Mesendoderm (in vitro differentiated cells): Measurements from ENCODE around the gene FARSA.

Experiments
- DNase-seq: peaks from one replicate; pipeline ENCODE4 v3.0.0; 2013
- H2AK5ac ChIP-seq: 2 replicates; pipeline ENCODE4 v1.6.1; 2013; ENCODE audit warnings: low read length, inconsistent platforms
- H2BK120ac ChIP-seq: 2 replicates; pipeline ENCODE4 v1.6.1; 2013; ENCODE audit warnings: low read depth, mild to moderate bottlenecking, low read length, moderate library complexity, mixed read lengths
- H2BK15ac ChIP-seq: replicated peaks from 2 replicates; pipeline ENCODE4 v1.6.1; 2013; ENCODE audit warnings: low read depth, mild to moderate bottlenecking, moderate library complexity
- H2BK5ac ChIP-seq: 2 replicates; pipeline ENCODE4 v1.6.1; 2013; ENCODE audit warnings: low read length, inconsistent platforms
- H3K18ac ChIP-seq: 2 replicates; pipeline ENCODE4 v1.6.1; 2013; ENCODE audit warnings: mild to moderate bottlenecking, low read length, mixed read lengths
- H3K23ac ChIP-seq: one replicate; pipeline ENCODE4 v1.6.1; 2013; ENCODE audit warnings: low read length
- H3K27ac ChIP-seq: 2 replicates; pipeline ENCODE4 v1.5.1; 2013; ENCODE audit warnings: low read depth, mild to moderate bottlenecking, inconsistent platforms, low read length, moderate library complexity
- H3K27me3 ChIP-seq: 2 replicates; pipeline ENCODE4 v1.6.1; 2013; ENCODE audit warnings: low read length, control low read depth, mild to moderate bottlenecking, inconsistent platforms; ENCODE audit not compliant: insufficient read depth, poor library complexity
- H3K36me3 ChIP-seq: 2 replicates; pipeline ENCODE4 v1.6.1; 2013; ENCODE audit warnings: low read length, inconsistent platforms; ENCODE audit not compliant: control insufficient read depth, insufficient read depth
- H3K4ac ChIP-seq: one replicate; pipeline ENCODE4 v1.6.1; 2013; ENCODE audit warnings: low read depth, mild to moderate bottlenecking, low read length, moderate library complexity
- H3K4me1 ChIP-seq: 2 replicates; pipeline ENCODE4 v1.6.1; 2013; ENCODE audit warnings: low read depth, low read length, inconsistent platforms; ENCODE audit not compliant: control insufficient read depth
- H3K4me2 ChIP-seq: 2 replicates; pipeline ENCODE4 v1.6.1; 2013; ENCODE audit warnings: low read length
- H3K4me3 ChIP-seq: 2 replicates; pipeline ENCODE4 v1.5.1; 2013; ENCODE audit warnings: mild to moderate bottlenecking, low read length
- H3K56ac ChIP-seq: one replicate; pipeline ENCODE4 v1.6.1; 2013; ENCODE audit warnings: low read length
- H3K79me1 ChIP-seq: 2 replicates; pipeline ENCODE4 v1.6.1; 2013; ENCODE audit warnings: low read length, inconsistent platforms
- H3K79me2 ChIP-seq: 2 replicates; pipeline ENCODE4 v1.6.1; 2013; ENCODE audit warnings: mild to moderate bottlenecking, low read length; ENCODE audit not compliant: control insufficient read depth, insufficient read depth
- H3K9ac ChIP-seq: 2 replicates; pipeline ENCODE4 v1.6.1; 2013; ENCODE audit warnings: low read length, inconsistent platforms
- H4K5ac ChIP-seq: one replicate; pipeline ENCODE4 v1.6.1; 2013; ENCODE audit warnings: low read length
- H4K8ac ChIP-seq: one replicate; pipeline ENCODE4 v1.6.1; 2013; ENCODE audit warnings: low read depth, mild to moderate bottlenecking, control low read depth, low read length, moderate library complexity
- WGBS: extraction: QIAGEN DNeasy Blood & Tissue Kit; methylation state at CpG from one replicate; pipeline ENCODE4 v1.1.7; 2013; ENCODE audit warnings: low lambda C conversion rate, missing lambda C conversion rate; ENCODE audit not compliant: insufficient coverage; ENCODE audit errors: extremely low coverage; 5-methylcytosine and 5-hydroxymethylcytosine counted together

The FARSA gene

DNA sequence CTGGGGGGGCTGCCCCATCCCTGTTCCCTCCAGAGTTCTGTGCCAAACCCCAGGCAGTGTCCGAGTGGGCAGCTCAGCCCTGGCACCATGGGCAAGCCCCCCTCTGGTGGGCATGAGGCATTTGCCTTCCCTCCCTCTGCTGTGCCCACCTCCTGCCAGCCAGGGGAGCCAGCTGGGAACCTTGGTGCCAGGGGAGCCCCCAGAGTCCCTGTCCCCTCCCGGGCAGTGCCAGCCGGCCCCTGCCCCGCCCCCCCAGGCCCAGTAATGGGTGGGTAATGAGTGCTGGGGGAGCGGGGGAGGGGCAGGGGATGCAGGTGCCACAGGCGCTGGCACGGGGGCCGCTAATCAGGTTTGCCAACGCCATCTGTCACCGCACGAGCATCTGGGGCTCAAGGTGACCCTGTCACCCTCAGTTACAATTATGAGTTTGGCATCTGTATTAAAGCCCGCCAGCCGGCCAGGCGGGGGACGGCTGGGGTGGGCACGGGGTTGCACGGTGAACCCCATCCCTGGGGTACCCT, 41.8 kb upstream of the FARSA start:
- Histone ChIP-seq H3K4me3 (no peak overlapping the region), H4K8ac (no peak overlapping the region), H2BK120ac (no peak overlapping the region), H4K5ac (no peak overlapping the region), H3K4me1 (no peaks in the 10 kb centered on the region), H3K9ac (no peak overlapping the region), H2AK5ac (no peak overlapping the region), H3K18ac (no peak overlapping the region), H3K4me2 (no peak overlapping the region), H2BK15ac (no peak overlapping the region), H3K56ac (no peak overlapping the region), H3K79me2 (no peaks in the 10 kb centered on the region), H3K23ac (no peak overlapping the region), H3K36me3 (no peaks in the 10 kb centered on the region), H3K79me1 (no peaks in the 10 kb centered on the region), H3K4ac (no peak overlapping the region), H3K27me3 (no peaks in the 10 kb centered on the region), H3K27ac (no peak overlapping the region), H2BK5ac (no peak overlapping the region)
- WGBS: no CpG with 5 or more reads among the region's 17 CpGs
- no peak for DNase-seq

DNA sequence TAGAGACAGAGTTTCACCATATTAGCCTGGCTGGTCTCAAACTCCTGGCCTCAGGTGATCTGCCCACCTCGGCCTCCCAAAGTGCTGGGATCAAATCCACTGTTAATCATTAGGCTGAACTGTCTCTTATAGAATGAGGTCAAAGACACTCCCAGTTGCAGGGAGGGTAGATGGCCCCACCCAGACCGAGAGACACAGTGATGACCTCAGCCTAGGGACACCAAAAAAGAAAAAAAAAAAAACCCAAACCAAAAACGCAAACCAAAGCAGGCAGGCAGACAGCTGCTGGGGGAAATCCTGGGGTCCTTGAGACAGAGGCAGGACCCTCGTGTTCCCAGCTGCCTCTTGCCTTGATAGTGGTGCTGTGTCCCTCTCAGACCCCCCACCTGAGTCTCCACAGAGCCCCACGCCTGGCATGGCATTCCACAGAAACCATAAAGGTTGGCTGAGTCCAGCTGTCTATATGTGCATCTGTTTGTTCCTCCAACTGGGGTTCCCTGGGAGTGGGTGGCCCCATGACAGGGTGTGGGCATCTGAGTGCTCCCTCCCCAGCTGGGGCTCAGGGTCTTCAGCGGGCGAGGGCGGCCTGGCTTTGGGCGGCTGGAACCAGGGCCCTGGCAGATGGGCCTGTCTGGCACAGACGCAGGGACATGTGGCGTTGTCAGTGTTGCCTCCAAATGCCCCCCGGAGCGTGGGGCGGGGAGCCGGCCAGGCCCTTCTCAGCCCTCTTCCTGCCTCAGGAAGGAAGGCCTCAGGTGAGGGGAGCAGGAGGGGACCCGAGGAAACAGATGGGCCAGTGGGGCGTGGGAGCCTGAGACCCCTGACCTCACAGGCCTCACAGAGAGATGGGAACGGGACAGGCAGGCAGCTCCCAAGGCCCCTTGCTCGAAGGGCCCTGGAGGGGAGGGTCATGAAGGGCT, 41.0 kb upstream of the FARSA start:
- DNase-seq: no peak
- no peak overlapping the region for H2BK120ac ChIP-seq
- no peak overlapping the region for H2AK5ac ChIP-seq
- no peak overlapping the region for H3K27ac ChIP-seq
- no peak overlapping the region for H3K4me2 ChIP-seq
- no peaks in the 10 kb centered on the region for H3K79me1 ChIP-seq
- H3K18ac ChIP-seq: no peak overlapping the region
- H3K36me3 ChIP-seq: no peaks in the 10 kb centered on the region
- H3K27me3 ChIP-seq: no peaks in the 10 kb centered on the region
- no peak overlapping the region for H2BK15ac ChIP-seq
- H4K8ac ChIP-seq: no peak overlapping the region
- H3K9ac ChIP-seq: no peak overlapping the region
- no peak overlapping the region for H3K23ac ChIP-seq
- no peak overlapping the region for H3K4me3 ChIP-seq
- no peaks in the 10 kb centered on the region for H3K4me1 ChIP-seq
- no peak overlapping the region for H4K5ac ChIP-seq
- H3K4ac ChIP-seq: no peak overlapping the region
- WGBS: no CpG with 5 or more reads among the region's 19 CpGs
- no peaks in the 10 kb centered on the region for H3K79me2 ChIP-seq
- no peak overlapping the region for H2BK5ac ChIP-seq
- H3K56ac ChIP-seq: no peak overlapping the region

DNA sequence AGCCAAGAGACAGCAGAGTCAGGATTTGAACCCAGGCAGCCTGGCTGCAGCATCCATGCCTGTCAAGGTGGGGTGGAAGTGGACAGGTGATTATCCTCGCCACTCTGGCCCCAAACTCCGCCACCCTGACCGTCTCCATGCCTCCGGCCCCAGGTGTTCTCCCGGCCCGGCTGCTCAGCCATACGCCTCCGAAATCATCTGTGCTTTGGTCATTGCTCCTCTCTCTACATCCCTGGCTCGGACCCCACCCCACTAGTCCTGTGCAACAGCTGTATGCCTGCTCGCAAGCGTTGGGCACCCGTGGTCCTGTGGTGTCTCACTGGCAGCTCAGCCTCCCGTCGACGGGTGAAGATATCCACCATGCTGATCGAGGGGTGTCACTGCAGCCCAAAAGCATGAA, 39.7 kb upstream of the FARSA start:
- WGBS: no CpG with 5 or more reads among the region's 16 CpGs
- no peaks in the 10 kb centered on the region for H3K4me1 ChIP-seq

DNA sequence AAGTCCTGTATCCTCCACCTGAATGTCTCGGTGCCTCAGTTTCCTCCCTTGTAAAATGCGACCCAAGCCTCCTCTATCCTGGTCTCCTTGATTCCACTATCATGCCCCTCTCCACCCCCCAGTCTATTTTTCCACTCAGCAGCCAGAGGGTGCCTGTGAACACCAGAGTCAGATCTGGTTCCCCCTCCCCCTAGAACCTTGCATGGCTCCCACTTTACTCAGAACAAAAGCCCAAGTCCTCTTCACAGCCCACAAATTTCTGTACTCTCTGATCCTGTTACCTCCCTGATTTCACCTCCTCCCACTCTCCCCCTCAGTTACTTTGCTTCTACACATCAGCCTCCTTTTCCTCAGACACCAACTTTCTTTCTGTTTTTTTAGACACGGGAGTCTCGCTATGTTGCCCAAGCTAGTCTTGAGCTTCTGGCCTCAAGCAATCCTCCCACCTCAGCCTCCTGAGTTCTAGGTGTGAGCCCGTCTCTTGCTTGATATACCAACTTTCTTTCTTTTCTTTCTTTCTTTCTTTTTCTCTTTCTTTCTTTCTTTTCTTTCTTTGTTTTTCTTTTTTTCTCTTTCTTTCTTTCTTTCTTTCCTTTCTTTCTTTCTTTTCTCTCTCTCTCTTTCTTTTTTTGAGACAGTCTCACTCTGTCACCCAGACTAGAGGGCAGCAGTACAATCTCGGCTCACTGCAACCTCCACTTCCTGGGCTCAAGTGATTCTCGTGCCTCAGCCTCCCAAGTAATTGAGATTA, 36.7 kb upstream of the FARSA start:
- Histone ChIP-seq H4K8ac (no peak overlapping the region), H2BK5ac (no peak overlapping the region), H4K5ac (no peak overlapping the region), H3K9ac (no peak overlapping the region), H3K4ac (no peak overlapping the region), H3K56ac (no peak overlapping the region), H2AK5ac (no peak overlapping the region), H3K79me1 (no peaks in the 10 kb centered on the region), H3K23ac (no peak overlapping the region), H2BK120ac (no peak overlapping the region), H3K27me3 (no peaks in the 10 kb centered on the region), H2BK15ac (no peak overlapping the region), H3K27ac (no peak overlapping the region), H3K4me3 (no peak overlapping the region), H3K79me2 (no peaks in the 10 kb centered on the region), H3K36me3 (no peaks in the 10 kb centered on the region), H3K4me2 (no peak overlapping the region), H3K18ac (no peak overlapping the region), H3K4me1 (no peaks in the 10 kb centered on the region)
- no peak for DNase-seq
- no CpG with 5 or more reads among the region's 7 CpGs for WGBS

More for the DNA sequence above, 39.7 kb upstream of the FARSA start:
- no peak overlapping the region for H3K18ac ChIP-seq
- no peak overlapping the region for H3K9ac ChIP-seq
- H3K27me3 ChIP-seq: no peaks in the 10 kb centered on the region
- DNase-seq: no peak
- no peak overlapping the region for H2BK15ac ChIP-seq
- no peak overlapping the region for H4K8ac ChIP-seq
- H3K36me3 ChIP-seq: no peaks in the 10 kb centered on the region
- H3K4ac ChIP-seq: no peak overlapping the region
- H3K79me2 ChIP-seq: no peaks in the 10 kb centered on the region
- H4K5ac ChIP-seq: no peak overlapping the region
- H3K27ac ChIP-seq: no peak overlapping the region
- no peak overlapping the region for H3K4me2 ChIP-seq
- no peak overlapping the region for H3K4me3 ChIP-seq
- no peak overlapping the region for H2BK5ac ChIP-seq
- no peaks in the 10 kb centered on the region for H3K79me1 ChIP-seq
- H2BK120ac ChIP-seq: no peak overlapping the region
- H3K56ac ChIP-seq: no peak overlapping the region
- H2AK5ac ChIP-seq: no peak overlapping the region
- no peak overlapping the region for H3K23ac ChIP-seq

DNA sequence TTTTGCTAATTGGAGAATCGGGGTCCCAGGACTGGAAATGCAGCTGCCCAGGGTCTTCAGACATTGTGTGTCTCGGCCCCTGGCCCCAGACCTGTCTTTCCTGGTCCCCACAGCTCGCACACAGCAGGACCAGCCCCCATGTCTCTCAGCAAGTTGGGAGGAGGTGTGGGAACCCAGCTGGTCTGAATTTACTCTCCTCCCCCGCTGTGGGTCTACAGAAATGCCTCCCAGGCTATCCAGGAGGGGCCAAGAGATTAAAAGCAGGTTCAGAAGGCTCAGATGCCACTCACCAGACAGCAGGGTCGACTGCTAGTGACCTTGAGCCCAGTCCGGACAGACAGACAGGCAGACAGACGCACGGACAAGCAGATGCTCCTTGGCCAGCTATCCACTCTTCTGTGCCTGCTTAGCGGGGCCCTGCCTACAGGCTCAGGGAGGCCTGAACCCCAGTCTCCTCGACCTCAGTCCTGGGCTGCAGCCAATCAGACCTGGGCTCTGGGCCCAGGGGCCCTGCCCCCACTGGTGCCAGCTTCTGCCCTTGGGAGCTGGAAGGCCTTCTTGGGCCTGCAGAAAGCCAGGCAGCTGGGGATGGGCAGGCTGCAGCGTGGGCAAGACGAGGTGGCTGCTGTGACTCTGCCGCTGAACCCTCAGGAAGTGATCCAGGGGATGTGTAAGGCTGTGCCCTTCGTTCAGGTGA, 35.9 kb upstream of the FARSA start, which contains the start of gene DAND5:
TSS of gene DAND5 (plus strand) at position 285 of the 697 bp plus-strand sequence. CDS start at position 370, 85 bp downstream.
- no peak within 1 kb of the TSS for H2BK15ac ChIP-seq
- H3K4me1 ChIP-seq: no peaks in the 10 kb centered on the region
- no peak within 1 kb of the TSS for H4K8ac ChIP-seq
- H3K56ac ChIP-seq: no peak within 1 kb of the TSS
- no peak within 1 kb of the TSS for H2BK120ac ChIP-seq
- H3K79me1 ChIP-seq: no peaks in the 10 kb centered on the region
- H2BK5ac ChIP-seq: no peak within 1 kb of the TSS
- H3K27ac ChIP-seq: no peak within 1 kb of the TSS
- no peaks in the 10 kb centered on the region for H3K36me3 ChIP-seq
- H3K23ac ChIP-seq: no peak within 1 kb of the TSS
- H3K79me2 ChIP-seq: no peaks in the 10 kb centered on the region
- WGBS: no CpG with 5 or more reads among the region's 14 CpGs
- no peak within 1 kb of the TSS for H2AK5ac ChIP-seq
- H3K9ac ChIP-seq: no peak within 1 kb of the TSS
- H3K18ac ChIP-seq: no peak within 1 kb of the TSS
- no peak within 1 kb of the TSS for H4K5ac ChIP-seq
- no peaks in the 10 kb centered on the region for H3K27me3 ChIP-seq
- DNase-seq: no peak
- H3K4me3 ChIP-seq: no peak within 1 kb of the TSS
- no peak within 1 kb of the TSS for H3K4ac ChIP-seq
- H3K4me2 ChIP-seq: no peak within 1 kb of the TSS
